GM04504 (cell line): Measurements from ENCODE around the gene PKIG.
"Not testable (repeated sequence)": the region's sequence is repeated elsewhere in the genome, so short reads cannot be mapped to it uniquely, and the experiment has no call there.

Source experiments
- DNase-seq: peaks from one replicate; pipeline ENCODE4 v3.0.0-alpha.2; 2012; ENCODE audit warnings: low read depth

PKIG gene

DNA sequence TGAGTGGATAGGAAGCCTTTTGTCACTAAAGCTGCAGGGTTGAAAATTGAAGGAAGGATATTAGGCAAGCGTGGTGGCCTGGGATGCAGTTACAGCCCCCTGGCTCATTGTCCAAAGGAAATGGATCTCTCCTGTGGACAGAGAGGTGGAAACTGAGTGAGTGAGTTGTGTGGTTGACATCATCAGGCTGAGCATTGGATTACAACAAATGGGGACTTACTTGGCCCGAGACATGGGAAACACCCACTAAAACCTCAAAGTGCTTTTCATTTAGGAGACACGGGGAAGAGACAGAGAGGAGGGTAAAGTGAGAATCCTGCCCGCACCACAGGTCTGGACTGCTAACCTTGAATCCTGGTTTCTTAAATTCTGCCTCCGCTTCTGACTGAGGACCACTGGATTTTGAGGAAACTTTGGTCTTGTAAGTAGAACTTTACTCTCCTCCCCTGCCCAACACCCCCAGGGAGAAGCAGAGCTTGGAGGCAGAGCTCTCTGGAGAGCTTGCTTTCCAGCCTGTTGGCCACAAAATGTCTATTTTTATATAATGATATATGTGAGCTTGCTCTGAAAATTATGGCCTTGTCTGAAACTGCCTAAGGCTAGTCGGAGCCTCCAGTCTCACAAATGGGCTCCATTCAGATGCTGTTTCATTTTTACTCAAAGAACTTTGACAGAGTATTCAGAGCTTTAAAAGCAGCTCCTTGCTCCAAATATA is at the start of gene PKIG:
Gene PKIG, plus strand, starts transcription at position 269 of the 715 bp plus-strand sequence. CDS start 31,978 bp downstream, outside the sequence.
- peak; percentile 79 for DNase-seq

DNA sequence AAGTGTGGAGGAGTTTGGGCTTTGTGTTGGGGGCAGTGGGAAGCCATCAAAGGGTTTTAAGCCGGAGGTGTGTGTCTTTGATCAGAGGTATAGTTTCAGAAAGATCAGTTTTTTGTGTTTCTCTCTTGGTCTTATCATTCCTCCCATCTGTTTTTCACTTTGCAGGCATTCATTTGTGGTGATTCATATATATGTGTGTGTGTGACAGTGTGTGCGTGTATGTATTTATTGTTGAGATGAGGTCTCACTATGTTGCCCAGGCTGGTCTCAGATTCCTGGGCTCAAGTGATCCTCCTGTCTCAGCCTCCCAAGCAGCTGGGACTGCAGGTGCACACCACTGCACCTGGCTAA is 49.4 kb upstream of the PKIG start:
- DNase-seq: no peak

DNA sequence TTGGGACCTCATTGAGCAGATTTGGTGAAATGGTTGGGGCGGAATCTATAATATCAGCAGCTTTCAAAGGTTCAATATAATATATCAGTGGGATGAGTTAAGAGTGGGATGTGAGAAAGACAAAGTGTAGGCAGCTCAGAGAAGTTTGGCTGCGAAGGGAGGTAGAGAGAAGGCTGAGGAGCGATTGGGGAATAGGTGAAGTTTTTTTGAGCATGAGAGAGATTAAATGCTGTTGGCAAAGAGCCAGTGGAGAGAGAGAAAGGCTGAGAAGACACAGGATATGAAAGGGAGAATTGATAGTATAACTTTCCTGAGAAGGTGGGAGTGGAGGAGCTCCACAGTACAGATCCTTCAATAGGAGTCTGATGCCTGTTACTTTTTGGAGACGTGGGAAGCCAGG is 48.5 kb upstream of the PKIG start:
- DNase-seq: no peak

DNA sequence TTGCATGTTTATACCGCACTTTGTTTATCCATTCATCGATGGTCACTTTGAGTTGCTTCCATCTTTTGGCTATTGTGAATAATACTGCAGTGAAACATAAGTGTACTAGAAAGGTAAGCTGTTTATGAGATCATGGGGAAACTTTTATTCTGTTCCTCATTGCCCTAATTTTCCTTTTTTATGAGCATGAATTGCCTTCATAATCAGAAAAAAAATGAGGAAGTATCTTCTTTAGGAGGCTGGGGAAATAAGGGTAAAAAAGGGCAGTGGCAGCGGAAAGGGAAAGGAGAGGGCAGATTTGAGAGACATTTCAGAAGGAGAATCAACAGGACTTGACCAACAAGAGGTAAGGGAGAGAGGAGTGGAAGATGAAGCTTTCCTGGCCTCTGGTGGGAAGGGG is 46.2 kb upstream of the PKIG start:
- no peak for DNase-seq

DNA sequence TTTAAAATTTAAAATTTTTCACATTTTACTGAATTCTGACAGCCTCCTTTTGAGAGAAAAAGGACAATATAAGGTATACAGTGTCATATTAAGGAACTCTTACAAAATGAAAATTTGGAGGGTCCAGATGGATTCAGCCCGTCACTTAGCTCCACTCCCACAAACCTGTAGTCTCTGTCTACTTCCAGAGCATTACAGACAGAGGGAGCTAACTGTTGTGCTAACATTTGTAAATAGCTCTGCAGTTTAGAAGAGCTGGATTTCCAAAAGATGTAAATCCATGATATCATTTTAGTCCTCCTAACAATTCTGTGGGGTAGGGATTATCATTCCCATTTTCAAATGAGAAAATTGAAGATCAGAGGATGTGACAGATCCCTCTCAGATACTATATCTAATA is 44.4 kb upstream of the PKIG start:
- no peak for DNase-seq

DNA sequence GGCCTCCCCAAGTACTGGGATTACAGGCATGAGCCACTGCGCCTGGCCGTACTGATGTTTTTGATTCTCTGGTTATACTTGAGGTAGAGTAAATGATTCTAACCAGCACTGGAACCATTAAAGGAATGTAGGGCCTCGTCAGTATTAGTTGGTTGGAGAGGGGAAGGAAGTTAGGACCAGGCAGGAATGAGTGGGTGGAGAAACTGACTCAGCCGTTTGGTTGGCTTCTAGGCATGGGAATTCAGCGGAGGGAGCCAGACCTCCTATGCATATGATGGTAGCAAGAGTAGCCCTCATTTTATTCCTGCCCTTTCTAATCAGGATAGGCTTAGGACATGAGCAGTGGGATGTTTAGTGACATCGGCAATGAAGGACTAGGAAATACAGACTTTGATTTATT is 41.5 kb upstream of the PKIG start:
- no peak for DNase-seq

DNA sequence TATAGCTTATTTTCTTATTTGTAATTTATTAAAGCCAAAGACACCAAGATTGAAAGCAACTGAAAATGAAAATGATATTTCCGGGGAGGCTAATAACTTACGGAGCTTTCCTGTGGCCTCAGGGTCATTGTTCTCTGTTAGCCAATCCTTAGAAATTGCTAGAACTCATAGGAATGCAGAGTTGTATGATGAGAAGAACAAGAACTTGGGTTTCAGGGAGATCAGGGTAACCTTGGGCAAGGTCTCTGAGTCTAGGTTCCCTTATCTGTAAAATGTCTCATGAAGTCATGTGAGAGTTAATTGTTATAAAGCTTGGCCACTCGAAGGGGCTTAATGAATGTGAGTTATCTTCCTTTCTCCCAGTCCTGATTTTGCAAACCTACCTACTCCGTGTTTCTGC is 40.4 kb upstream of the PKIG start:
- no peak for DNase-seq

DNA sequence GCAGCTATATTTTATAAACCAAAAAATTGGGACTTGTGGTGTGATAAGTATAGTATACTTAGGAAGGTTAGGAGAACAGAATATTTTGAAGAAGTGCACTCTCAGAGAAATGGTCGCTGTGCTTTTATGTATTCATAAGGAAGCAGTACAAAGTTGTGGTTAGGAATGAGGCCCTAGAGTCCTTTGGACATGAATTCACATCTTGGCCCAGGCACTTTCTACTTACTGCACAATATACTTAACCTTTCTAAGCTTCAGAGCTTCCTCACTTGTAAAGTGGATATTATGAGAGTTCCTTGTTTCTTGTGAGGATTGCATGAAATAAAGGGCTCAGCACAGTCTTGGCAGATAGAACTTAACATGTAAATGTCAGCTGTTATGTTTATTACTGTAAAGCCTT is 39.5 kb upstream of the PKIG start:
- no peak for DNase-seq

DNA sequence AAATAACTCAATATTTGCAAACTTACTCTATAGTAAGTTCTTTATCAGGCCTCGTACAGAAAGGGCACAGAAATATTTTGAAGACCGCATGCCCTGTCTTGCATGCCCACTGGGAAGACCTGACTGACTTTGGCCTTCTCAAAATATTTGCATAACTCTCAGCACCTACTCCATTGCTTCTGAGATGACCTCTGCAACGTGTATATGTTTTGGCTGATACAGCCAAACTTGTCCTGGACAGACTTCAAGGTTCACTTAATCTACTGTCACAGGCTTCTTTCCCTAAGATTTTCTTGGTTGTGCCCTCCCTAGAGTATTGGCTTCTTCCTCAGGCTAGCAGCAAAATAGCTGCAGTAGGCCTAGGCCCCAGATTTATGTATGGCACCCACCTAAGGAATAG is 39.0 kb upstream of the PKIG start:
- no peak for DNase-seq

DNA sequence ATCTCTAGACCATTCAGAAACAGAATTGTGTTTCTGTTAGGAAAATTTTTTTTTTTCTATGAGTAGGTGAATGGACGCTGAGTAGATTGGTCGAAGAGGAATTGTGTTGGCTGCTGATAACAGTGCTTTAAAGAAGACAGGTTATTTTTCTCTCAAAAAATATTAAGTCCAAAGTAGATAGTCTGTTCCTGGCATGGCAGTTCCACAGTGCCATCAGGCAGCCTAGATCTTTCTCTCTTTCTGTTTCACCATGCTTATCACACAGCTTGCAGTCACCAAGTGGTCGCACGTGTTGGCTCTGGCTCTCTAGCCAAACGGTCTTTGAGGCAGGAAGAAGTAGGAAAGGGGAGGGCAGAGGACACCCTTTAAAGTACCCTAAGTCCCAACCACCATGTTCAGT is 38.1 kb upstream of the PKIG start:
- DNase-seq: no peak

DNA sequence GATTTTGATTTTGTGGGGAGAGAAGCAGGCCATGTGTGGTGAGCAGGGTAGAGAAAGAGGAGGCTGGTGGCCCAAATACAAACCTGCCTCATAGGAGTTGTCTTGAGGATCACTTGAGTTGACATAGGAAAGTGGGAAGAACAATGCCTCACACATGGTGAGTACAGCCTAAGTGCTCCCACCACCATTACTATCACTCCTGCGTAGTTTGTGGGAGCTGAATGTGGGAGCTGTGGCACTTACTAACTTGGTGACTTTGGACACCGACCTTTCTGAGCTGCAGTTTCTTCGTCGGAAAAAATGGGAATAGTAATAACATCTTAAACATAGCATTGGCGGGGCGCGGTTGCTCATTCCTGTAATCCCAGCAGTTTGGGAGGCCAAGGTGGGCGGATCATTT is 35.0 kb upstream of the PKIG start:
- DNase-seq: no peak

DNA sequence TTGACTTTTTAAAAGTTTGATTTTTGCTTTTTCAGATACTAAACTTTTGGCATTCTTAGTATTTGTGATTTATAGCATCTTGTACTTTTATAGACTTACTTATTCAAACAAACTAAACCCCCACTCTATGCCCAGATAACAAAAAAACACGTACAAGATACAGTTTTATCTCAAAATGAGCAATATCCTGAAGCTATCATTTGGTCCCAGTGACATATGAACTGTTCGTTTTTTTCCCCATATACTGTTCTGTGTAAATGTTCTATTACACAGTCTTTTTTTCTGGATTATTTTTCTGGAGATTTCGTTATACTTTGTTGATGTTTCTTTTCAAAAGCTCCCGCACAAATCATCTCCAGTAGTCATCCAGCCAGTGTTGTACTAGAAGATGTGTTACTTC is 33.3 kb upstream of the PKIG start:
- DNase-seq: no peak

DNA sequence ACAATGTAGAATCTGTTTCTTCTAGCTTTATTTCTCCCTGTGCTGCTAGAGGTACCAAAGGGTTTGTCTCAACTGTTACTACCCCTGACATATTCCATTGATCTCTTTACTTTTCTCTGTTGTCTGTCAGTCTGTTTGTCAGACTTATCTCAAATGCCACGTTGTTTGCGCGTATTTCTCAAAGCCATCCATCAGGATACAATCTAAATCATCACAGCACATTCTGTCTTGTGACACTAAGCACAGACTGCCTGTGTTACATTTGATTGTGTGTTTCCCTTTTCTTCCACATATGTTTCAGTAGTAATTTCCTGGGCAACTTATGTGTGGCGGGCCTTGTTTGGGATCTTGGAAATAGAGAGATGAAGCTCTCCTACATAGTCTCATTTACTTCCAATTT is 30.3 kb upstream of the PKIG start:
- DNase-seq: no peak

DNA sequence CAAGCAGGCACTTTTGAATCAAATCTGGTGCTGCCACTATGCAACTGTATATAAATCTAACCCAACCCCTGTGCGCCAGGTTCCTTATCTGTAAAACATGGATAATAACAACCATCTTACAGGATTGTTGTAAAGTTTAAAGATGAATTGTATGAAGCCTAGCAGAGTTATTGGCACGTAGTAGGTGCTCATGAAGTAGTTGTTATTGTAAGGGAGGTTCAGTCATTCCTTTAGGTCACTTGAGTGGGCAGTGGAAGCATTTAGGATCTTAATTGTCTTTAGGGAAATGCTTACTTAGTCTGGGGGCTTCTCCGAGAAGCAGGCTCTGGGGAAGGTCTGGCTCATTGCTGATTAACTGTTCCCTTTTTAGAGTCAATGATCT is 29.8 kb upstream of the PKIG start:
- DNase-seq: no peak

DNA sequence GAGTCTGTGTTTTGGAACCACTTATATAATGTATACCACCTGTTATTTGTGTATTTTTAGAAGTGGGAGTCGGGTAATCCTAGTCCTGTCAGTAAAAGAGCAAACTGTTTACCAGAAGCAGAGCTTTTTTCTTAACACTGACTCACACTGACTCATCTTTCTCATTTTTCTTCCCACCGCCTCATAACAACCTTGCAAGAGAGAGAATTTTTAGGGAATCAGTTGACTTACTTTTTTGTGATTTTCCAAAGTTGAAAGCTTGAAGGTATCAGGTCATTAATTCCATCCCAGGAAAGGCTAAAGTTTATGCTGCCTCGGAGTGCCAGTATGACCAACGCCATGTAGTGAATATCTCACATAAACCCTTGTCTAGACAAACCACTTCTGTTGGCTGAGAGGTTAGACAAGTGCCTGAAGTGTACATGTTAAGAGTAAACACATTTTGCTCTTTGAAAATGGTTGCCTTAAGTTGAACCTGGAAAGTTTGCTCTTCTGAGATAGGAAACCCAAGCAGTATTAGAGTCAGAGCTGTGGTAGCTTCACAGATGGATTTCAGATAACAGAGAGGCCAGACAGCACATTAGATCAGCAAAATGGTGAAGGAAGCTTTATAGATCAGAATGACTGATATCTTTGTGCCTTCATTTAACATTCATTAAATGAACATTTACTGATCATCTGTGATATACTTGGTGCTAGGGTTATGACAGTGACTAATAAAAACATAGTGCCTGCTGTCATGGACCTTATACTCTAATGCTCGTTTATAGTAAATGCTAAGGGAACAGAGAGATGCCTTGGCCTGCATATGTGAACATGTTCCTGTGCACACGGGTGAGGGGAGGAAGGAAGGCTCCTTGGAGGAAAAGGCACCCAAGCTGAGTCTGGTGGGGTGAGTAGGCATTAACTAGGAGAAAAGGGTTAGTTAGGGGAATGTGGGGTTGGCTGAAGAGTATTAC is 29.1 kb upstream of the PKIG start:
- DNase-seq: peak; percentile 63

DNA sequence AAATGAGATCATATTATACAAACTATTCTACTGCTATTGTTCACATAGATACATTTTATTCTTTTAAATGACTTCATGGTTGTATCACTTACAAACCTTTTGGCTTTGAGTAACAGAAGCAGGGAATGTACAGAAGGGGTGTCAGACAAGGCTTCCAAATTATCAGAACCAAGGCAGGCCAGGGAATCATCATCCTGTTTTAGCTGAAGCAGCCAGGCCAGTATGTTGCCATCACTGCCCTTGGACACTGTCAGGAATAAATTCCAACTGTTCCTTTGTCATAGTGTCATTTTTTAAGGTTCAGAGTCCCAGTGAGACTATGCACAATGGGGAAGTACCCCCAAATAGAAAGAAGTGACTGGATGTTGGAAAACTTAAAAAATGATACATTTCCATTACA is 23.1 kb upstream of the PKIG start:
- no peak for DNase-seq

DNA sequence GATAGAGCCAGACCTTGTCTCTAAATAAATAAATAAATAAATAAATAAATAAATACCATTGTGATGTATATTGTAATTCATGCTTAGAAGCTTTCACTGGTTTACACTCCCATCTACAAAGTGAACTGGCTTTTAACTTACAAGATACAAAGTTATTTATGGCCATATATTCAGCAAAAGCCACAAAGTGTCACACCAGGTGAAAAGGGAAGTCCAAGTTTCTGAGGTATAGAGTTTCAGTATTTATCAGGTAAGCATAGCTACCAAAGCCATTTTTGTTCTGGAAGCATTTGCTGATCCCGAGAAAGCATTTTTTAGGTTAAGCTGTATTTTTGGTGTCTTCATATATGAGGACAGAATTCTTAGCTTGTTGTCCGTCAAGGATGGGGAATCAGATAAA is 22.1 kb upstream of the PKIG start:
- no peak for DNase-seq

DNA sequence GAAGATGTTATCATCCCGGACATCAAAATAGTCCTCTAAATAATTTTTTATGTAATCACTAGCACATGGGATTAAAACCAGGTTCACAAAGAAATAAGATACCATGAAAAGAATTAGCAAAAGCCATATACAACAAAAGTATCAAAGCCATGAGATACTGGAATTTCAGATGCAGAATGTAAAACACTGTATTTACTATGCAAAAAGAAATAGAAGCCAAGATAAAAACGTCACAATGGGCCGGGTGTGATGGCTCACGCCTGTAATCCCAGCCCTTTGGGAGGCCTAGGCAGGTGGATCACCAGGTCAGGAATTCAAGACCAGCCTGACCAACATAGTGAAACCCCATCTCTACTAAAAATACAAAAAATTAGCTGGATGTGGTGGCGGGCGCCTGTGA is 21.6 kb upstream of the PKIG start:
- not testable (repeated sequence) for DNase-seq

DNA sequence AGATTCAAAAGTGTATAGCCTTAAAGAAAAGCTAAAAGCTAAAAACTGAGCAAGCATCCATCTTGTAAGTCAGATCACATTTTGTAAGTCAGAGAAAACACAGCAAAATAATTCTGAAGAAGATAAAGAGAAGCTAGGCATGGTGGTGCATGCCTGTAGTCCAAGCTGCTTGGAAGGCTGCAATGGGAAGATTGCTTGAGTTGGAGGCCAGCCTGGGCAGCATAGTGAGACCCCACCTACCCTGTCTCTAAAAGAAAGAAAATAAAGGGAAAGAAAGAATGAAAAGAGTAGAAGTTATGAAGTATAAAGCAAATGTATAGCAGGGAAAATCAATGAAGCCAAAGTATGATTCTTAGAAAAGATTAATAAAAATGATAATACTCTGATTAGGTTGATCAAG is 20.5 kb upstream of the PKIG start:
- DNase-seq: no peak

DNA sequence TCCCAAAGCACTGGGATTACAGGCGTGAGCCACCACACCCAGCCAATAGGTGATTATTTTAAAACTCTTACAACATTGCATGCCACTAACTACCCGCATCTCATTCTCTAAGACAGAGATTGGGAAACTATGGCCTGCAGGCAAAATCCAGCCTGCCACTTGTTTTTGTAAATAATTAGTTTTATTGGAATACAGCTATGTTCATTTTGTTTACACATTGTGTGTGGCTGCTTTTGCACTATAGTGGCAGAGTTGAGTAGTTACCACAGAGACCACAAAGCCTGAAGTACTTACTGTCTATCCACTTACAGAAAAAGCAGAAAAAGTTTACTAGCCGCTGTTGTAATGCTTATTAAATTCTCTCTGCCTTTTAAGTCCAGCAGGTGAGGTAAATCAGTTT is 16.4 kb upstream of the PKIG start:
- DNase-seq: no peak

DNA sequence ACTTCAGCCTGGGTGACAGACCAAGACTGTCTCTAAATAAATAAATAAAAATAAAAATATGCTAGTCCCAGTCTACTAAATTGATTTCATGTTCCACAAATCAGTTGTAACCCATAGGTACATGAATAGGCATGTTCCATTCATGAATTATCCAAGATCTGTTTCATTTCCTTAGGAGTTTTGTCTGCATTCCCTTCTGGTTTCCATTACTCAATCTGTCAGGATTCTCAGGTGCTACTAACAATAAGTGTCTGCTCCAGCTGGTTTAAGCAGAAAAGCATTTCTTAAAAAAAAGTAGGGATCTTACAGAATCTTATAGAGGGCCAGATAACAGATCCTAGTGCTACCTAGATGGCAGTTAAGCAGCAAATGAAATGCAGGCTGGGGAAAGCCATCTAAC is 15.6 kb upstream of the PKIG start:
- no peak for DNase-seq

DNA sequence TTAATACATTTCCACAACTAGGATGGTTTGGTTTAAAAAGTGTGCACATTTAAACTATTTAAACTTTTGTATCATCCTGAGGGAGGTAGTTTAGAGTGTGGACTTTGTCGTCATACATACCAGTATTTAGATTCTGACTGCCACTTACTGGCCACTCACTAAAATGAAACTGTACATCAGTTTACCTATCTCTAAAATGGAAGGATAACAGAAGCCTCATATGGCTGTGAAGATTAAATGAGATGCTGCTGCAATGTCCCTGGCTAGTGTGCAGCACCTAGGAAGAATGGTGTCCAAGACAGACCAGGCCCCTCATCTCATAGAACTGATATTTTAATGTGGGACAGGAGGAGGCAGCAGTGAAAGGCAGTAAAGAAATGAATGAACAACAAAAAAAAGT is 12.0 kb upstream of the PKIG start:
- no peak for DNase-seq

DNA sequence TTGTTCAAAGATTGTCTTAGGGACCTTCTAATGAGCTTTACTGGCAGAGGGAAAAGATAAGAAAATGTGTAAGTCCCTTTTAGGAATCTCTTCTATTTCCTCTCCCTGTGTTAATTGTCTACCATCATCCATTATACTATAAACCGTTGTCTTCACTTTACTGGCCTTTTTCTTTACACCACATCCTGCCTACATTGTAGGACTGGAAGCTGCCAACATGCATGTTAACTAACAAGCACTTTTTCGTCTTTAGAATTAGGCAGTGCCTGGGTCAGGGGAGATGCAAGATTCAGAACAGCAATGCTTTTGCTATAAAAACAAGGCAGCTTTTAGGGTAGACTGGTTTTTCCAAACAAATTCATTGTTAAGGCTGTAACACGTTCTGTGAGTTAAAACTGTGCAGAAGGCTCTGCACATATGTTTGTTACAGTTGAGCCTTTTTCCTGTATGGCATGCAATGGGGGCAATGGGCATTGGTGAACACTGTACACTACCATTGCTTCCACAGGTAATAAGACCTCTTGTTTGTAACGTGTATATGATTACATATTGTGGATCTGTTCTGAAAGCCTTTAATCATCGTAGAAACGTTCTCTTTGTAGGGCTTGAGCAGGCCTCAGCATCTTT is 10.9 kb upstream of the PKIG start:
- DNase-seq: no peak
